NCI-H2196 treated with DMSO at 0.1 percent for 48 hours (cell line): Measurements from ENCODE around the gene SLC6A18.

ENCODE experiments used
- DNase-seq: peaks from one replicate; lab custom pipeline; 2025; ENCODE audit not compliant: unreplicated experiment; lab: John Stamatoyannopoulos, UW

Gene SLC6A18

DNA sequence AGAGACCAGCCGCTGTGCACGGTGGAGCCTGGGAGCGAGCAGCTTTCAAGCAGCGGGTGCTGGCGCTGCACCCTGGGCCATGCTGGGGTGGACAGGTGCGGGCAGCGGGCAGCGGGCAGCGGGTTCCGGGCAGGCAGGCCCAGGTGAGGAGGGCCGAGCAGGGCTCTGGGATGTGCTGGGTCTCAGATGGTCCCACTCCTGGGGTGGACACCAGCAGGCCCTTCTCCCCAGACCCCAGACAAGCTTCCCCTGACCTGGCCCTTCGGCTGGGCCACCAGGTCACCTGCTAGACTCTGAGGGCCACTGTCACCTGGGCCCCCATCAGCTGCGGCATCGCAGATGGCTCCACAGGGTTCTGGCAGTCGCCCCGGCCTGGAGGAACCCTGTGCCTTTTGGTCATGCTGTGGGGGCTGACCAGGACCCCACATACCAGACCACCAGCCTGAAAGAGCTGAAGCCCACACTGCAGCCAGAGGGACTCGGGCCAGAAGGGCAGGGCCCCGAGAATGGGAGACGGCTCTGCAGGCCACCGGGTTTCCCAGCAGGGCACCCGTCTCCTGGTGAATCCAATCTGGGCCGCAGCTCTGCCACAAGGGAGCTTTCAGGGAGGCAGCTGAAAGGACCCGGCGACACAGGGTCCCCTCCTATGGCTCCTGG is 21.7 kb upstream of the SLC6A18 start:
- DNase-seq = no peak

DNA sequence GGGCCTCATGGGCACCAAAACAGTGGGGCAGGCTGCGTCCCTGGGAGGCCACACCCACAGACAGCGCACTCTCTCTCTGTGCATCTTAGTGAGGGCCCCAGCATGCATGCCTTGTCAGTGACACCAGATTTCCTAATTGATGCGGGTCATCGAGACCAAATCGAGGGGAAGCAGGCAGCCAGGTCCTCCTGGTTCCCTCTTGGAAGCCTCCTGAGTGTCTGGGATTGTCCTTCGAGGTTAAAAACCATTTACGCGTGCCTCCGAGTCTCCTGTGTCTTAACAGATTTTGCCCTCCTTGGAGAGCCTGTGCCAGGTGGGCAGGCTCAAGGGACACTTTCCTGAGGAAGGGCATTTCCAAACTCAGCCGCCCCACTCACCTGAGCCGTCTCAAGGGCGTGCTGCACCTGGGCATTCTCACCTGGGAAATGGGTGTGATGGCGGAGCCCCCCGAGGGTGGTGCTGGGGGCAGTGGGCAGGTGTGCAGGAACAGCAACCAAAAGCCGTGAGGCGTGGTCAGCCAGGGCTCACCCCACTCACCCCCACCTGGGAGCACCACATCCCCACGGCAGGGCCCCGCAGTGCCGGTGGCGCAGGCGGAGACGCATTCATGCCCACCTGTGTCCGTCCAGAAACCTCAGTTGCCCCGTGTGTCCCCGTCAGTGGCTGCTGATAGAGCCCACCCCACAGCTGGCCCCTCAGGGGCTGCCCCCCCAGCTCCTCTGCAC is 21.1 kb upstream of the SLC6A18 start:
- DNase-seq = no peak

DNA sequence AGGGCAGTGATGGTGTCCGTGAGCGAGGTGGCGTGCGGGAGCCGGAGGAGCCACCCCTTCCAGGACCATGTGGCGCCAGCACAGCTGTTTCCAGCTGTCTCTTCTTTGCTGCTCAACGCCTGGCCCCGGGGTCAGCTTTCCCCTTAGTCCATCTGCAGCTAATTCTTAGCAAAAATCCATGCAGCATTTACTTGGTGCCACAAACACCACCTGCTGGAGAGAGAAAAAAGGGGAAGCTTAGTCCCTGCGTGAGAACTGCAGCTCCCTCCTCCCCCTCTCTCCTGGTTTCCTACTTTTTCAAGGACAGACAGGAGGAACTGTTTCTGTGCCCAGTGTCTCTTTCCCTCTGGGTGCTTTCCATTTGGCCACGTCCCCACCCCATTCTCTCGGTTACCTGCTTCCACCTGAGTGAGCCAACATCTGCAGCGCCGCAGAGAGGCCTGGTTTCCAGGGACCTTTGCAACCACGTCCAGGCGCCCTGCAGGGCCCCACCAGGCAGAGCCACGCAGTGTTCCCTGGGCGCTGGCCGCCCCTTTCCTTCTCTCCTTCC is 20.4 kb upstream of the SLC6A18 start:
- peak; percentile 22 for DNase-seq

DNA sequence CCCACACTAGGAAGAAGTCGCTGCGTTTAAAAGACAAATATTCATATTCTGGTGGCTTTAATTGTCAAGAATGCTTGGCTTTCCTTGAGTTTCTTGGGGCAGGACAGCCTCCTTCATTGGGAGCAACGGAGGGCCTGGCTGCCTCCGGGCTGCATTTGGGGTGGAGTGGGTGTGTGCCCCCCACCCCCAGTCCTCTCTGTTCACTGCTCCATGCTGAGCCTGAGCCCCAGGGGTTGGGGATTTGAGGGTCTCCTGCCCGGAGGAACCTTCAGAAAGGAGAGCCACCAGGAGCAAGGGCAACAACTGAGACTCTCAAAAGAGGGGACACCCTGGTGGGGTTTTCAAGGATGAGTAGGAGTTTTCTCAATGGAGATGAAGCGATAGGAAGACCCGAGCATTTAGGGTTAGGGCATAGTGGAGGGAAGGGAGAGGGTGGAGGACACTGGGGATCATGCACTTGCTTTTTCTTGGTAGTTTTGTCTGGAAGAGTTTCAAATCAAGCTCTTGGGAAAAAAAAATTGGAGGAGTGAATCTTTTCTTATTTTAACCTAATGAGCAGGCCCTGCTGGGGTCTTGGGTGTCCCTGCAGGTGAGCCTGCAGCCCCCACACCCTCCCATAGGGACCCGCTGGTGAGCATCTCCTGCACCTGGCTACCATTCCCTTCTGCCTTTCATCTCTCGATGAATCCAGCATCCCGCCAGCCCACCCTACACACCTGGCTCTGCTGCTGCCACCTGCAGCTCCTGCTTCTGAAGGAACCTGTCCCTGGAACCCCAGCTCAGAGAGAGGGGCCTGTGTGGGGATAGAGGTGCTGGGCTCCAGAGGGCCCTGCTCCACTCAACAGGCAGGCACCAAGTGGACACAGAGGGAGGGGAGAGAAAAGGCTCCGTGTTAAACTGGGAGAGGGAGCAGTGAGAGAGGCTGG is 19.7 kb upstream of the SLC6A18 start:
- DNase-seq = no peak

DNA sequence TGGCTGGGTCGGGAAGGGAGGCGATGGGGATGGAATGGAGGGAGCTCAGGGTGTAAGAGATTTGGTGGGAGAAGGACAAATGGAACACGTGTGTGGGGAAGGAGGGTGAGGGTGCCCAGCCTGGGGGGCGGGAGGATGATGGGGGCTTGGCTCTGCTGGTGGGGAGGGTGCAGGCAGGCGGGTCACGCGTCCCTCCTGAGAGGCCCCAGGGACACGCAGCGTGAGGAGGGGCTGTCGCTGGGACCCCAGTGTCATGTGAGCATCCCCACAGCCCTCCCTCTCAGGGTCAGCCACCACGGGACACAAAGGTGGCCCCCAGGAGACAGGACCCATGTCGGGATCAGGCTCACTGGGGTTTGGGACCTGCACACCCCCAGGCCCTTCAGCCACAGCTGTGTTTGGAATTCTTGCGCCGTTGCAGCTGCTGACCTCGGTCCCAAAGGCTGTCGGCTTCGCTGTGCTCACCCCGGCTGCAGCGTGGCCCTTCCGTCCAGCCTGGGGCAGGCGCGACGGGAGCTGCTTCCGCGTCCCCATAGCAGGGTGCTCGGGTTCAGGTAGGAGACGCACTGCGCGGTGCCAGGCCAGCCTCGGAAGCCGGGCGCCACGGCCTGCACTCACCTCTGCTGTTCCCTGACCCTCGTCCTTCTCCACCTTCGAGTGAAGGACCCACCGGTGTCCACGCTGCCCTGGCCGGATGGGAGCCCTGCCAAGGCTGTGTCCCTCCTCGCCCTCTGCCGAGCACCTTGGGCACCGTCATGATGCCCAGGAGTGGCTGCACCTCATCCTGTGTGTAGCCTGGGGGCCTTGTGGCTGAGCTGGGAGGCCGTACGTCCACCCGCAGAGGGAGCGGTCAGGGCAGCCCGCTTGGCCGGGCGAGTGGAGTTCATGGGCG is 18.4 kb upstream of the SLC6A18 start:
- DNase-seq = no peak

DNA sequence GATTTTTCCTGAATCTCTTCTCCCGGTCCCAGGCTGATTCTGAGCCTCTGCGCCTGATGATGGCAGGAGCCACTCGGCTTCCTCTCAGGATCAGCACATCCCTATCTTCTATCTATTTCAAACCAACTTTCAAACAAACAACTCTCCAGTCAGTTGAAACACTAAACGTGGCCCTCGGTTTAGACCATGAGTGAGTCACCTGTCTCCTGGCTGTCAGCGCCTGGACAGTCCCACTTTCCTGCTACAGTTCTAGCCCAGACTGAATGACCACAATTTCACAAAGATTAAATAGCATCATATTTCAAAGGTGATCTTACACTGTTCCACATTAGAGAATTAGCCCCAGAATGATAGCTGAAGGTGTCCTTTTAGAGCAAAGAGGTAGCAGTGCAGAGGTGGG is 17.6 kb upstream of the SLC6A18 start:
- no peak for DNase-seq

DNA sequence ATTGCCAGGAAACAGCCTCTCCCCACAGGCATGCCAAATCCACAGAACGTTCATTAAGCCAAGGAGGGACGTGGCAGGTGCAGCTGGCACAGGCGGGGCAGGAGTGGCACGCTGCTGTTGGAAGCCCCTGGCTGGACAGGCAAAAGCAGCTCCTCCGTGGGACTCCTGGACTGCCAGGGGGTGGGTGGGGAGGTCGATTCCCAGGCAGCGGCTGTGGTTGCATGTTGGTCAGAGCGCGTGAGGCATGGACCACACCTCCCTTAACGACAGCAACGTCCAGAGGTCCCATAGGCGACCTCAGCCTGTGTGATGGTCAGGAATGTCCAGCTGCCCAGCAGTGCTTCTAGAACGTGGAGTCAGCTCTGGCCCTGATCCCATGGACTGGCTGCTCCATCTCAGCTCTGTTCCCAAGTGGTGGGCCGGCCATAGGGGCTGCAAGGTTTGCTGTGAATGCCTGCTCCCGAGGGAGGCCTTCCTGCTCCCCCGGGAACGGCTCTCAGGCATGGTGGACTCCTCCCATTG is 16.9 kb upstream of the SLC6A18 start:
- DNase-seq = no peak

DNA sequence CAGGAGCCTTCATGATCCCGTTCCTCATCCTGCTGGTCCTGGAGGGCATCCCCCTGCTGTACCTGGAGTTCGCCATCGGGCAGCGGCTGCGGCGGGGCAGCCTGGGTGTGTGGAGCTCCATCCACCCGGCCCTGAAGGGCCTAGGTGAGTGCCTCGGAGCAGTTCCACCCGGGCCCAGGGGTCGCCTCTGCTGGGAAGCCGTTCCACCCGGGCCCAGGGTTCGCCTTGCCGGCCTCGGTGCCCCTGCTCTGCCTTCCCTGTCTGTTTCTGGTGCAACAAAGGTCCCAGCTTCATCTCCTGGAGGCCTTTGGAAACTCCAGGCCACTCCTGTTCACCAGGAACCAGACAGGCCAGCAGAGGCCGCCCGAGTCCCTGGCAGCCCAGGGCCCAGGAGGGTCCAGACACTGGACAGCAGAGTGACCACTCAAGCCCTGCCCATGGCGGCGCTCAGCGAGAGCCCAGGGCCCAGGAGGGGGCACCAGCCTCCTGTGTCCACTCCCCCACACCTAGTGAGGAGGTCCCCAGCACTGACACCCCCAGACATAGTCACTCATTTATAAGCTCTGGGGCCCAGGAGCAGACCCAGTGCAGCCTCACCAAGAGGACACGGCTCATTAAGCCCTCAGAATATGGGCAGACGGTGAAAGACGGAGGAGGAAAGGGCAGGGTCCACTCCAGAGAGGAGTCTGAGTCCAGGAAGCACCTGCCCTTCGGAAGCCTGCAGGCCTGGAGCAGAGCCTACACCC is 16.3 kb upstream of the SLC6A18 start:
- DNase-seq = peak; percentile 58

DNA sequence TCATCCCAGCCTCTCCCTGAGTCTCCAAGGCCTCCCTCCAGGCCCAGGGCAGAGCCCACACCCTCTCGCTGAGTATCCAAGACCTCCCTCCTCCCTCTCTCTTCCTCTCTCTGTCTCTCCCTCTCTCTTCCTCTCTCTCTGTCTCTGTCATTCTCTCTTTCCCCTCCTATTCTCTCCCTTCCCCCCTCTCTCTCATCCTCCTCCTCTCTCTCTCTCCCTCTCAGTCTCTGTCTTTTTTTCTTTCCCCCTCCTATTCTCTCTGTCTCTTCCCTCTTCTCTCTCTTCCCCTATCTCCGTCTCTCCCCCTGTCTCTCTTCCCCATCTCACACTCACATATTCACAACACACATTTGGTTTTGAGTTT is 15.7 kb upstream of the SLC6A18 start:
- DNase-seq = no peak

DNA sequence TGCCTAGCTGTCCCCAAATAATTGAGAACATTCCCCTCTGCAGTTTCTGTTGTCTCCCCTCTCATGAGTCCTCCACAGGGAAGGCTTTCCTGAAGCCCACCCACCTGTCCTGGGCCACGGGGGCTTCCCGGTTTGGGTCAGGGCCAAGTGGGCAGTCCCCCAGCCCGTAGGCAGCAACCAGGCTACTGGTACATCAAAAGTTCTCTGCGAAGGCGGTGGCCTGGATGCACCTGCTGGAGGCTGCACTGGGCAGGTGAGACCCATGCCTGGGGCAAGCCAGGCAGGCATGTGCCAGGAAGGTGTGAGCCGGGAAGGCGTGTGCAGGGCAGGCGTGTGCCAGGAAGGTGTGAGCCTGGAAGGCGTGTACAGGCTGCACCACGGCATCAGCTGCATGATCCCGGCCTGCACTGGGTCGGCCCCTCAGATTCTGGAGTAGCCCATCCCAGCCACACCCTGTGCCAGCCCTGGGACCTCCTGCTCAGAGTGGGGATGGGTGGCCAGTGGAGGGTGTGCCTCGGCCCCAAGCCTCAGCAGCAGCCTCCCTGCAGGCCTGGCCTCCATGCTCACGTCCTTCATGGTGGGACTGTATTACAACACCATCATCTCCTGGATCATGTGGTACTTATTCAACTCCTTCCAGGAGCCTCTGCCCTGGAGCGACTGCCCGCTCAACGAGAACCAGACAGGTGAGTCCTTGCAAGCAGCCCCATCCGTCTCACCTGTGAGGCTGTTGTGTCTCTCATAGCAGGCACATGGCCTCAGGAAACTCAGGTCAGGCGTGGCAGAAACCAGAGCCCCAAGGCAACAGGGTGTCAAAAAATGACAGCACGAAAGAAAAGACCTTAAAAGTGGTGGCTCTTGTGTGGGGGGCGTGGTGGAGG is 15.0 kb upstream of the SLC6A18 start:
- no peak for DNase-seq

DNA sequence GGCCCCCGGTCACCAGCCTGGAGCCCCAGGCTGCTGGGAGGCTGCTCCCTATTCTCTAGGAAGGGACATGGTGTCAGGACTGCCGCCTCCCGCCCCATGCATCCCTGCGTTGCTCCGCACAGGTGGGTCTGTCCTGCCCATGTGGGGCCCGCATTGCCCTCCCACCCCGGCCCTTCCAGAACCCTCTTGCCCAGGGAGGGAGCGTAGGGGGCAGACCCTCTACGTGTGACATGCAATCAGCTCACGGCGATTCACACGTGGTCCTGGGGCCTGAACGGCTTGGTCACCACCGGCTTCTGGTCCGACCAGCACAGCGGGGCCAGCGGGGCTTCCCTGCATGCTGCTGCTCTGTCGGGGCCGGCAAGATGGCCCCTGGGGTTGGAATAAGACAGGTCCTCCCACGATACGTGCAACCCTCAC is 14.3 kb upstream of the SLC6A18 start:
- no peak for DNase-seq

DNA sequence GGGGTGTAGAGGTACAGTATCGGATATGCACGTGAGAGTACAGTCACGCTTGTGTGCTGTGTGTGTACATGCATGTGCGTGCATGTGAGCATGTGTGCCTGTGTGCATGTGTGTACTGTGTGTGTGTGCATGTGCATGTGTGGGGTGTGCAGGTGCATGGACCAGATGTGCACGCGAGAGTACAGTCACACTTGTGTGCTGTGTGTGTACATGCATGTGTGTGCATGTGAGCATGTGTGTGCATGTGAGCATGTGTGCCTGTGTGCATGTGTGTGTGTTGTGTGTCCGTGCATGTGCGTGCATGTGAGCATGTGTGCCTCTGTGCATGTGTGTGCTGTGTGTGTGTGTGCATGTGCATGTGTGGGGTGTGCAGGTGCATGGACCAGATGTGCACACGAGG is 13.5 kb upstream of the SLC6A18 start:
- no peak for DNase-seq

DNA sequence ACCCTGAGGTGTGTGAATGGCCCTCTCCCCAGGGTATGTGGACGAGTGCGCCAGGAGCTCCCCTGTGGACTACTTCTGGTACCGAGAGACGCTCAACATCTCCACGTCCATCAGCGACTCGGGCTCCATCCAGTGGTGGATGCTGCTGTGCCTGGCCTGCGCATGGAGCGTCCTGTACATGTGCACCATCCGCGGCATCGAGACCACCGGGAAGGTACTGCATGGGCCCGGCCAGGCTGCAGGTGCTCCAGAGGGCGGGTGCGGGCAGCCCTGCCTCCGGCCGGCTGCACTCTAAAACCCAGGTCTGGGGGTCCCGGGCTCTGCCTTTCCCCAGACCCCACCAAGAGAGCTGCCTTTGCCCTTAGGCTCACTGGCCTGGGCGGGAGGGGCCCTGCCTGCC is 12.9 kb upstream of the SLC6A18 start:
- no peak for DNase-seq

DNA sequence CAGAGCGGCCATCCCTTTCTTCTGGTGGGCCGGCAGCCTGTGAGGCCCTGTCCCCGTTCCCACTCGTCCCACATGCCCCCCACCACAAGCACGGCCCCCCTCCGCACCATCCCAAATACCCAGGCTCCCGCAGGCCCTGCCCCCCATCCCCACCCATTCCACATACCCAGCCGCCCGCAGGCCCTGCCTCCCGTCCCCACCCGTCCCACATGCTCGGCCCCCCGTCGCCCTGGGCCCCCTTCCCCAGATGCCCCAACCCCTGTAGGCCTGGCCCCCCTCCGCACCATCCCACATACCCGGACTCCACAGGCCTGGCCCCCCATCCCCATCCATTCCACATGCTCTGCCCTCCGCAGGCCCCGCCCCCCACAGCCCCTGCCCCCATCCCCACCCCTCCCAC is 12.3 kb upstream of the SLC6A18 start:
- DNase-seq = no peak

DNA sequence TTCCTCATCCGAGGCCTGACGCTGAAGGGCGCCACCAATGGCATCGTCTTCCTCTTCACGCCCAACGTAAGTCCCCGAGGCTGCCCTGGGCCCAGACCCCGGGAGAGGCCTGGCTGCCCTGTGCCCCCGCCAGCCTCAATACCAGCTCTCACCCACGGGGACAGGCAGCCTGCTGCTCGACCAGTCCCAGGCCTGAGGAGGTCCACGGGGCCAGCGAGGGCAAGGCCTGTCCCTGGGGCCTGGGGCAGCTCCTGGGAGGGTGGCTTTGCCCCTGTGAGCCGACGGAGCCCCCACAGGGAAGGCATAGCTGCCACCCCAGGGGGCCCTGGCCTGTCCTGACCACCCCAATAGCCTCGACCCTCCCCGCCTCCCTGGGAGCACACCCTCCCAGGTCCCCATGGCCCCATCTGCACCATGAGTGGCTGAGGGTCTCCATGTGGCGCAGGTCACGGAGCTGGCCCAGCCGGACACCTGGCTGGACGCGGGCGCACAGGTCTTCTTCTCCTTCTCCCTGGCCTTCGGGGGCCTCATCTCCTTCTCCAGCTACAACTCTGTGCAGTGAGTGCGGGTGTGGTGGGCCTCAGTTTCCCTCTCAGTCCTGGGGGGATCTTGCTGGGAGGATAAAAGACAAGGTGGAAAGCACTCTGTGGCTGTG is 11.5 kb upstream of the SLC6A18 start:
- no peak for DNase-seq

DNA sequence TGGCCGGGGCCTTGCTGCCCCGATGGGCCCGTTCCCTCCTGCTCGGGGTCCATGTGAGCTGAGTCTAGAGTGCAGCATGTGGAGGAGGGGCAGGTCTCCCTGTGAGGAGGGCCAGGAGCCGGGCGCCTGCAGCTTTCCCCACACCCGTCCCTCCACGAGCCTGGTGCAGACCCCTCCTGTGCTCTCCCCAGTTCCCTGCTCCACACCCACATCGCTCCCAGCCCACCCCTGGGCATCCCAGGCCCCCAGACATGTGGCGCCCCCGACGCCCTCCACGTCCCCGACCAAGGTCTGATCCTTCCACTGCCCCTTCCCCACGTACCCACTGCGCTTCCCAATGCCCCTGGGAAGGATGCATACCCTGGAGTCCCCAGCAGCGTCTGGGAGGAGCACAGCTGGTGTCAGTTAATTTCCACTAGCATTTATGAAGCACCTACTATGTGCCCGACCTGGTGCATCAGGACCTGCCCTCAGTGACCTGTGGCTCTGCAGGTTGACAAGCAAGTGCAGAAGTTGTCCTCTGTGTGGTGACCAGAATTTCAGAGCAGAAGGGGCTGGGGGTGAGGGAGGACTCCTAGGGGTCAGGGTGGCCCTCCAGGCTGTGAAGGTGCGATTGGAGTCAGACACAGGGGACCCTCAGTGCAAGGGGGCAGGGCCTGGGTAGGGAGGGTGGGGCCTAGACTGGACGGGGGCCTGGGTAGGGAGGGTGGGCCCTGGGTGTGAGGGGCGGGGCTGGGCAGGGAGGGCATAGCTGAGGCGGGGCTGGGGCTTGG is 10.8 kb upstream of the SLC6A18 start:
- DNase-seq = no peak

DNA sequence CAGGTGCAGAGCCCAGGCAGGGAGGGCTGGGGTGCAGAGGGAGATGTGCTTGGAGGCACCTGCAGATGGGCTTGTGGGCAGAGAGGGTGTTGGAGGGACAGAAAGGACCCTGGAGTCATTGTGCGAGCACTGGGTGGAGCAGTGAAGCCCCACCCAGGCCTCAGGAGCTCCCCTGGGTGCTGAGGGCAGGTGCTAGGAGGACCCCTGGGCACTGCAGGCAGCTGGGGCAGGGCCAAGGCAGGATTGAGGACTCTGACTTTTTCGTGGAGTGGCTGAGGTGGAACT is 10.3 kb upstream of the SLC6A18 start:
- no peak for DNase-seq
